Liver (tissue), 9 donors: ENCODE results near the gene PSME3IP1. TPM values are rescaled to one million over a fixed set of nuclear protein-coding genes. Genes with fewer than 3 reads are reported as not detected.
"Not testable (repeated sequence)": the region's sequence is repeated elsewhere in the genome, so short reads cannot be mapped to it uniquely, and the experiment has no call there.

ENCODE experiments used
- DNase-seq: peaks from one replicate; pipeline ENCODE4 v3.0.0-alpha.2; 2017; ENCODE audit warnings: low spot score
- H3K27ac ChIP-seq, 2 donors: one replicate each; pipeline ENCODE4 v1.7.0; 2013; ENCODE audit warnings: inconsistent platforms in 2 of 2, low read length in 2 of 2, control low read depth in 1 of 2, low read depth in 1 of 2, mild to moderate bottlenecking in 1 of 2
- H3K27me3 ChIP-seq, 4 donors: one replicate each; pipeline versions ENCODE4 v1.6.1 to v1.7.0; 2013; ENCODE audit warnings: low read length in 3 of 4, inconsistent platforms in 1 of 4, mild to moderate bottlenecking in 1 of 4, moderate library complexity in 1 of 4; ENCODE audit not compliant: control insufficient read depth in 4 of 4, insufficient read depth in 4 of 4
- H3K36me3 ChIP-seq, 4 donors: one replicate each; pipeline versions ENCODE4 v1.6.1 to v1.7.0; 2013; ENCODE audit warnings: low read length in 3 of 4, mild to moderate bottlenecking in 3 of 4, low read depth in 1 of 4, moderate library complexity in 1 of 4; ENCODE audit not compliant: control insufficient read depth in 4 of 4, insufficient read depth in 3 of 4
- H3K4me1 ChIP-seq, 4 donors: one replicate each; pipeline versions ENCODE4 v1.6.1 to v1.7.0; 2013; ENCODE audit warnings: low read length in 3 of 4, mild to moderate bottlenecking in 3 of 4, moderate library complexity in 1 of 4; ENCODE audit not compliant: control insufficient read depth in 4 of 4, insufficient read depth in 4 of 4
- H3K4me3 ChIP-seq, 3 donors: one replicate each; pipeline versions ENCODE4 v1.6.1 to v1.7.0; 2013; ENCODE audit warnings: low read length in 3 of 3, control low read depth in 1 of 3, low read depth in 1 of 3, mild to moderate bottlenecking in 1 of 3
- H3K9ac ChIP-seq, 2 donors: one replicate each; pipeline ENCODE4 v1.7.0; 2013; ENCODE audit warnings: low read length in 2 of 2, mild to moderate bottlenecking in 2 of 2, moderate library complexity in 2 of 2, control low read depth in 1 of 2, low read depth in 1 of 2
- H3K9me3 ChIP-seq, 4 donors: one replicate each; pipeline versions ENCODE4 v1.6.1 to v1.7.0; 2013; ENCODE audit warnings: low read length in 3 of 4; ENCODE audit not compliant: control insufficient read depth in 4 of 4
- EGR1 ChIP-seq, 2 donors: IDR thresholded peaks; 2 replicates each; pipeline ENCODE4 v1.6.1; 2016 to 2018; ENCODE audit warnings: antibody characterized with exemption in 2 of 2, low read depth in 2 of 2
- FOXA1 ChIP-seq: IDR thresholded peaks from 2 replicates; pipeline ENCODE4 v1.6.1; 2016; ENCODE audit warnings: antibody characterized with exemption
- FOXA2 ChIP-seq: IDR thresholded peaks from 2 replicates; pipeline ENCODE4 v1.6.1; 2016; ENCODE audit warnings: antibody characterized with exemption
- HNF4A ChIP-seq, 2 donors: conservative IDR thresholded peaks; 2 replicates each; pipeline ENCODE4 v1.6.1; 2016; ENCODE audit warnings: antibody characterized with exemption in 2 of 2, mild to moderate bottlenecking in 2 of 2
- HNF4G ChIP-seq: IDR thresholded peaks from 2 replicates; pipeline ENCODE4 v1.6.1; 2016; ENCODE audit warnings: antibody characterized with exemption
- NR2F2 ChIP-seq: IDR thresholded peaks from 2 replicates; pipeline ENCODE4 v1.6.1; 2016; ENCODE audit warnings: antibody characterized with exemption
- RAD21 ChIP-seq, 2 donors: IDR thresholded peaks; 2 replicates each; pipeline ENCODE4 v1.6.1; 2016; ENCODE audit warnings: antibody characterized with exemption in 2 of 2, mild to moderate bottlenecking in 2 of 2
- RXRA ChIP-seq, 2 donors: IDR thresholded peaks; 2 replicates each; pipeline ENCODE4 v1.6.1; 2017 to 2018; ENCODE audit warnings: antibody characterized with exemption in 2 of 2, mild to moderate bottlenecking in 1 of 2
- SP1 ChIP-seq: IDR thresholded peaks from 2 replicates; pipeline ENCODE4 v1.6.1; 2018; ENCODE audit warnings: antibody characterized with exemption, mild to moderate bottlenecking
- TAF1 ChIP-seq: conservative IDR thresholded peaks from 2 replicates; pipeline ENCODE4 v1.6.1; 2016; ENCODE audit warnings: antibody characterized with exemption, mild to moderate bottlenecking
- WGBS: extraction: QIAGEN DNeasy Blood & Tissue Kit; methylation state at CpG from one replicate; pipeline ENCODE4 v1.1.7; 2013; 5-methylcytosine and 5-hydroxymethylcytosine counted together
- polyA plus RNA-seq, 2 donors: library from polyadenylated mRNA; stranded (reverse) in 1 of 2; unstranded in 1 of 2; fragments of 200-250 nt in 1 of 2; fragments of >200 nt in 1 of 2; fragmentation: Nextera tagmentation in 1 of 2; extraction: Ambion mirVana in 1 of 2; gene quantifications; one replicate each; pipeline versions ENCODE4 v1.2.1 to v1.2.3, GENCODE V29; 2013 to 2015
- total RNA-seq, 2 donors: library from RNA; depleted of rRNA; stranded (reverse); fragments of >200 nt; gene quantifications; one replicate each; pipeline ENCODE4 v1.2.3, GENCODE V29; 2014
- TF ChIP-seq, protein P1 (sequence below): fragments of 150-350 bp; IDR thresholded peaks from 2 replicates; pipeline ENCODE4 v1.5.1; 2017; ENCODE audit warnings: improper control_type of control experiment, low read depth, low read length; ENCODE audit not compliant: missing input control
- TF ChIP-seq, protein P2 (sequence below): IDR thresholded peaks from 2 replicates; pipeline ENCODE4 v1.6.1; 2016; ENCODE audit warnings: antibody characterized with exemption
- donor health status: healthy.
- donor health status: healthy.
- donor health status: healthy.
- donor health status: healthy.
- donor health status: healthy.

PSME3IP1 gene
- total and polyA plus RNA-seq, 4 donors = 25.0 to 34.7 (median 25.8) TPM

DNA sequence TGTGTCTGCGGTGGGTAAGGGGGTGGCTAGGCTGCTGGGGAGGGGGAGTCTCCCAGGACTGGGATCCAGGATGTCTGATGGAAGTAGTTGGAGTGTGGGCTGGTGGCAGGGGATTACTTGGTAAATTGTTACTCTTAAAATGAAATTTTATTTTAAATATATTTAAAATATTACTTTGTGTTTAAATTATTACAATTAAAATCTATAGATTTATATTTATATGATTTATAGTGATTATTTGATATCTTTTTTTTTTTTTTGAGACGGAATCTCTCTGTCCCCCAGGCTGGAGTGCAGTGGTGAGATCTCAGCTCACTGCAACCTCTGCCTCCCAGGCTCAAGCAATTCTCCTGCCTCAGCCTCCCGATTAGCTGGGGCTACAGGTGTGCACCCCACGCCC is 74.9 kb downstream of the PSME3IP1 start:
- H3K36me3 ChIP-seq = no peaks in the 10 kb centered on the region
- no peaks in the 10 kb centered on the region for H3K27me3 ChIP-seq
- H3K9ac ChIP-seq = no peak overlapping the region
- peaks cover 0 to 5% (median 0%) of the 10 kb centered on the region in 4 donors for H3K4me1 ChIP-seq
- H3K4me3 ChIP-seq = no peak overlapping the region
- no peak for TF ChIP-seq RAD21 (IDR thresholded peaks at IDR 0.05)
- TF ChIP-seq HNF4A (conservative IDR thresholded peaks at IDR 0.05) = no peak
- TF ChIP-seq RXRA (IDR thresholded peaks at IDR 0.05) = no peak
- no peak for TF ChIP-seq EGR1 (IDR thresholded peaks at IDR 0.05; ENCODE audit: low read depth in 2 of 2)
- DNase-seq = no peak
- 84% methylated on average over 4 of the region's 4 CpGs for WGBS
- no peaks in the 10 kb centered on the region for H3K9me3 ChIP-seq
- no peak overlapping the region for H3K27ac ChIP-seq

DNA sequence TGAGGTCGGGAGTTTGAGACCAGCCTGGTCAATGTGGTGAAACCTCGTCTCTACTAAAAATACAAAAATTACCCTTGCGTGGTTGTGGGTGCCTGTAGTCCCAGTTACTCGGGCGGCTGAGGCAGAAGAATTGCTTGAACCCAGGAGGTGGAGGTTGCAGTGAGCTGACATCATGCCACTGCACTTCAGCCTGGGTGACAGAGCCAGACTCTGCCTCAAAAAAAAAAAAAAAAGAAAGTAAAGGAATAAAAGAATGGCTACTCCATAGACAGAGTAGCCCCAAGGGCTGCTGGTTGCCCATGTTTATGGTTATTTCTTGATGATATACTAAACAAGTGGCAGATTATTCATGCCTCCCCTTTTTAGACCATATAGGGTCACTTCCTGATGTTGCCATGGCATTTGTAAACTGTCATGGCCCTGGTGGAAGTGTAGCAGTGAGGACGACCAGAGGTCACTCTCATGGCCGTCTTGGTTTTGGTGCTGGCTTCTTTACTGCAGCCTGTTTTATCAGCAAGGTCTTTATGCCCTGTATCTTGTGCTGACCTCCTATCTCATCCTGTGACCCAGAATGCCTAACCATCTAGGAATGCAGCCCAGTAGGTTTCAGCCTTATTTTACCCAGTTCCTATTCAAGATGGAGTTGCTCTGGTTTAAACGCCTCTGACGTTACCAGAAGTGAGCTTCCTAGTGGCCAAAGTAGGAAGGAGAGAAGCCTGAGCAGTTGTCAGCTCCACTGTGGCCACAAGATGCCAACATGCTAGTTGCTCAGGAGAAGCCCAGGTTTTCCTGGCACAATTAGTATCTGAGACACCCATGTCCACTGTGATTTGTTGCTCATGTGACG is 76.4 kb downstream of the PSME3IP1 start:
- 89% methylated on average over 10 of the region's 10 CpGs for WGBS
- not testable (repeated sequence) for H3K9me3 ChIP-seq

DNA sequence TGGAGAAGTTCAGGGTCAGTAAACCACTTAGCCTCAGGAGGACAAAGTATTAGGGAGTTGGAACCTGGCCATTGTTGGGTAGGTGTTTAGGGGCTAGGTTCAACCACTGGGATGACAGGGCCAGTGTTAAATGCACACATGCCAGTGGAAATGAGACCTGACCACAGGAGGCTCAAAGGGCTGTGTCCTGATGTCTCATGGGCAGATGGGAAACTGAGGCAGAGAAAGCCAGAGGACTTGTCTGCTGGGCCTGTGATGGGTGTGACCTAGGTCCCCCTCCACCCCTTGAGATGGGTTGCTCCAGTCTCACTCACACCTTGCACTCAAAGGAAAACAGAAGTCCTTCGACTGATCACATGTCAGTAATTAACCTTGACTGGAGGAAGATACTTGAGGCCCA is 77.4 kb downstream of the PSME3IP1 start:
- DNase-seq = no peak
- Histone ChIP-seq H3K36me3 (no peaks in the 10 kb centered on the region), H3K9me3 (no peaks in the 10 kb centered on the region), H3K4me1 (no peaks in the 10 kb centered on the region), H3K27me3 (no peaks in the 10 kb centered on the region), H3K9ac (no peak overlapping the region), H3K4me3 (no peak overlapping the region), H3K27ac (no peak overlapping the region)
- 82% methylated on average over 1 of the region's 1 CpG for WGBS
- no peak for TF ChIP-seq EGR1 (IDR thresholded peaks at IDR 0.05; ENCODE audit: low read depth in 2 of 2)
- no peak for TF ChIP-seq SP1
- TF ChIP-seq NR2F2 = no peak
- TF ChIP-seq HNF4G = no peak
- TF ChIP-seq, protein P1, sequence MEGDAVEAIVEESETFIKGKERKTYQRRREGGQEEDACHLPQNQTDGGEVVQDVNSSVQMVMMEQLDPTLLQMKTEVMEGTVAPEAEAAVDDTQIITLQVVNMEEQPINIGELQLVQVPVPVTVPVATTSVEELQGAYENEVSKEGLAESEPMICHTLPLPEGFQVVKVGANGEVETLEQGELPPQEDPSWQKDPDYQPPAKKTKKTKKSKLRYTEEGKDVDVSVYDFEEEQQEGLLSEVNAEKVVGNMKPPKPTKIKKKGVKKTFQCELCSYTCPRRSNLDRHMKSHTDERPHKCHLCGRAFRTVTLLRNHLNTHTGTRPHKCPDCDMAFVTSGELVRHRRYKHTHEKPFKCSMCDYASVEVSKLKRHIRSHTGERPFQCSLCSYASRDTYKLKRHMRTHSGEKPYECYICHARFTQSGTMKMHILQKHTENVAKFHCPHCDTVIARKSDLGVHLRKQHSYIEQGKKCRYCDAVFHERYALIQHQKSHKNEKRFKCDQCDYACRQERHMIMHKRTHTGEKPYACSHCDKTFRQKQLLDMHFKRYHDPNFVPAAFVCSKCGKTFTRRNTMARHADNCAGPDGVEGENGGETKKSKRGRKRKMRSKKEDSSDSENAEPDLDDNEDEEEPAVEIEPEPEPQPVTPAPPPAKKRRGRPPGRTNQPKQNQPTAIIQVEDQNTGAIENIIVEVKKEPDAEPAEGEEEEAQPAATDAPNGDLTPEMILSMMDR = no peak
- no peak for TF ChIP-seq FOXA1

More for the DNA sequence above, 76.4 kb downstream of the PSME3IP1 start:
- H3K4me3 ChIP-seq, H3K36me3 ChIP-seq, H3K27me3 ChIP-seq, H3K4me1 ChIP-seq, DNase-seq, H3K27ac ChIP-seq, H3K9ac ChIP-seq: not testable (repeated sequence)

DNA sequence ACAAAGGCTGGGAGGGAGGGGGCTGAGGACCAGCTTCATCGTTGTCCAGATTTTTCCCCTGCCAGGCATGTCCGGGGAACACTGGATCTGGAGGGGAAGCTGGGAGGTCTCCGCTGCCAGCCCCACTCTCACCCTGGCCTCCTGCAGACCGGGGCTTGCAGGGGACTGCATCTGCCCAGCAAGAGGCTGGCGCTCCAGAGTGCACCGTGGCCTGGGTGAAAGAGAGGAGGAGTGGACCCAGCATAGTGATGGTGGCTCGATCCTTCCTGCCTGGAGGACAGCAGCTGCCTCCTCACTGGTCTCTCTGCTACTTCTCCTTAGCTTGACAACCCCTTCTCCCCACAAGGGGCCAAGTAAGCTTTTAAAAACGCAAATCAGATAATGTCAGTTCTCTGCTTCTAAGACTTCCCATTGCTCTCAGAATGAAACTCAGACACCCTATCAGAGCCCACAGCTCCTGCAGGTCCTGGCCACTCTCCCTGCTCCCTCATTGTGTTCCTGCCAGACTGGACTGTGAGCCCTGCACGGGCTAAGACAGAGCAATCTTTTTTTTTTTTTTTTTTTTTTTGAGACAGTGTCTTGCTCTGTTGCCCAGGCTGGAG is 78.4 kb downstream of the PSME3IP1 start:
- DNase-seq = no peak
- 77% methylated on average over 9 of the region's 9 CpGs for WGBS
- TF ChIP-seq RAD21 (IDR thresholded peaks at IDR 0.05) (no peak), TAF1 (no peak), FOXA2 (no peak), RXRA (IDR thresholded peaks at IDR 0.05) (no peak), FOXA1 (no peak), EGR1 (IDR thresholded peaks at IDR 0.05; ENCODE audit: low read depth in 2 of 2) (no peak)
- TF ChIP-seq, protein P2, sequence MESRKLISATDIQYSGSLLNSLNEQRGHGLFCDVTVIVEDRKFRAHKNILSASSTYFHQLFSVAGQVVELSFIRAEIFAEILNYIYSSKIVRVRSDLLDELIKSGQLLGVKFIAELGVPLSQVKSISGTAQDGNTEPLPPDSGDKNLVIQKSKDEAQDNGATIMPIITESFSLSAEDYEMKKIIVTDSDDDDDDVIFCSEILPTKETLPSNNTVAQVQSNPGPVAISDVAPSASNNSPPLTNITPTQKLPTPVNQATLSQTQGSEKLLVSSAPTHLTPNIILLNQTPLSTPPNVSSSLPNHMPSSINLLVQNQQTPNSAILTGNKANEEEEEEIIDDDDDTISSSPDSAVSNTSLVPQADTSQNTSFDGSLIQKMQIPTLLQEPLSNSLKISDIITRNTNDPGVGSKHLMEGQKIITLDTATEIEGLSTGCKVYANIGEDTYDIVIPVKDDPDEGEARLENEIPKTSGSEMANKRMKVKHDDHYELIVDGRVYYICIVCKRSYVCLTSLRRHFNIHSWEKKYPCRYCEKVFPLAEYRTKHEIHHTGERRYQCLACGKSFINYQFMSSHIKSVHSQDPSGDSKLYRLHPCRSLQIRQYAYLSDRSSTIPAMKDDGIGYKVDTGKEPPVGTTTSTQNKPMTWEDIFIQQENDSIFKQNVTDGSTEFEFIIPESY = no peak

More for the DNA sequence above, 78.4 kb downstream of the PSME3IP1 start:
- Histone ChIP-seq H3K9me3 (no peaks in the 10 kb centered on the region), H3K27ac (no peak overlapping the region), H3K4me3 (no peak overlapping the region), H3K9ac (no peak overlapping the region), H3K4me1 (no peaks in the 10 kb centered on the region), H3K36me3 (no peaks in the 10 kb centered on the region), H3K27me3 (no peaks in the 10 kb centered on the region)
